K562 (cell line): ENCODE data around the gene PLA2G15. TPM values are rescaled to one million over a fixed set of nuclear protein-coding genes. Genes with fewer than 3 reads are reported as not detected.

Experiments used
- ATAC-seq: fragments of 200-7000 bp; cut with Tn5 transposase; 3 replicates; pipeline ENCODE4 v1.9.1; 2020; ENCODE audit warnings: moderate library complexity
- BruUV-seq: library from RNA; stranded (reverse); fragments of 400-500 nt; replicated peaks from 2 replicates; lab custom pipeline; 2021; lab: Mats Ljungman, UMichigan
- CTCF ChIA-PET: fragments of 300-600 bp; formaldehyde crosslinking; extraction: SDS; loops from one replicate; lab custom pipeline; 2021; ENCODE audit warnings: low intra/inter-chr PET ratio; lab: Yijun Ruan, JAX
- POLR2A ChIA-PET: fragments of 300-600, 350-650 bp; sonication (Branson Sonifier 250); formaldehyde crosslinking; extraction: SDS; loops from one replicate; lab custom pipeline; 2021; ENCODE audit warnings: antibody characterized with exemption, inconsistent platforms; lab: Yijun Ruan, JAX
- DNase-seq, 4 experiments: peaks; one replicate each; pipeline versions ENCODE4 v3.0.0 to v3.0.0-alpha.2; 2011 to 2018; ENCODE audit warnings: low spot score in 3 of 4, mixed read lengths in 3 of 4; ENCODE audit errors: extremely low read depth in 1 of 4
- FAIRE-seq: peaks from 2 replicates; lab custom pipeline; 2011; peaks lifted over from hg19 to GRCh38; lab: Jason Lieb, UNC
- H2AFZ ChIP-seq: 2 replicates; pipeline ENCODE4 v1.6.0; 2011; ENCODE audit warnings: low read depth, low read length, control low read depth, inconsistent platforms
- H3K27ac ChIP-seq: fragments of 200-600 bp; 3 replicates; pipeline ENCODE4 v1.8.0; 2011; ENCODE audit warnings: low read depth, mild to moderate bottlenecking, control low read depth, inconsistent platforms, low read length, moderate library complexity, mixed read lengths; ENCODE audit errors: extremely low read depth
- H3K27me3 ChIP-seq, 2 experiments: fragments of 300-600 bp in 1 of 2; 2 replicates in 1 of 2; 3 replicates in 1 of 2; pipeline versions ENCODE4 v1.6.0 to v1.8.0; 2011; ENCODE audit warnings: inconsistent platforms in 2 of 2, low read length in 2 of 2, mild to moderate bottlenecking in 1 of 2, mixed read lengths in 1 of 2, moderate library complexity in 1 of 2; ENCODE audit not compliant: control insufficient read depth in 2 of 2, insufficient read depth in 2 of 2
- H3K36me3 ChIP-seq: fragments of 300-600 bp; 3 replicates; pipeline ENCODE4 v1.8.0; 2011; ENCODE audit warnings: mild to moderate bottlenecking, low read length, inconsistent platforms; ENCODE audit not compliant: control insufficient read depth, insufficient read depth
- H3K4me1 ChIP-seq, 2 experiments: fragments of 200-600 bp in 1 of 2; replicated peaks in 1 of 2; 2 replicates in 1 of 2; 3 replicates in 1 of 2; pipeline versions ENCODE4 v1.5.1 to v1.8.0; 2011; ENCODE audit warnings: inconsistent platforms in 2 of 2, low read length in 2 of 2, mild to moderate bottlenecking in 1 of 2, mixed read lengths in 1 of 2, moderate library complexity in 1 of 2; ENCODE audit not compliant: control insufficient read depth in 2 of 2, insufficient read depth in 2 of 2
- H3K4me2 ChIP-seq: 2 replicates; pipeline ENCODE4 v1.6.1; 2011; ENCODE audit warnings: low read length, control low read depth, inconsistent platforms, mixed read lengths; ENCODE audit not compliant: insufficient read depth
- H3K4me3 ChIP-seq: fragments of 200-600 bp; sonication (generic), shearing (Covaris generic); 2 replicates; pipeline ENCODE4 v1.5.1; 2016; ENCODE audit warnings: control low read depth, inconsistent platforms
- H3K79me2 ChIP-seq: fragments of 200-600 bp; 3 replicates; pipeline ENCODE4 v1.8.0; 2011; ENCODE audit warnings: low read length, inconsistent platforms; ENCODE audit not compliant: control insufficient read depth, insufficient read depth
- H3K9ac ChIP-seq, 2 experiments: 2 replicates each; pipeline versions ENCODE4 v1.6.0 to v1.6.1; 2011; ENCODE audit warnings: low read depth in 2 of 2, low read length in 2 of 2, control low read depth in 1 of 2, inconsistent platforms in 1 of 2, mild to moderate bottlenecking in 1 of 2, mixed read lengths in 1 of 2; ENCODE audit not compliant: insufficient read depth in 1 of 2
- H3K9me1 ChIP-seq: one replicate; pipeline ENCODE4 v1.6.0; 2011; ENCODE audit warnings: inconsistent platforms, mild to moderate bottlenecking, low read length, moderate library complexity; ENCODE audit not compliant: control insufficient read depth, insufficient read depth
- H3K9me3 ChIP-seq: replicated peaks from 2 replicates; pipeline ENCODE4 v1.5.1; 2011; ENCODE audit warnings: low read depth, low read length, inconsistent platforms; ENCODE audit not compliant: control insufficient read depth, insufficient read depth
- H4K20me1 ChIP-seq: replicated peaks from 2 replicates; pipeline ENCODE4 v1.6.1; 2011; ENCODE audit warnings: low read length, inconsistent platforms, mixed read lengths; ENCODE audit not compliant: control insufficient read depth, insufficient read depth
- CAMTA2 ChIP-seq: fragments of 250-450 bp; sonication (Bioruptor Pico); conservative IDR thresholded peaks from 2 replicates; pipeline ENCODE4 v1.5.1; 2022
- CBX5 ChIP-seq: IDR thresholded peaks from 2 replicates; pipeline ENCODE4 v1.6.1; 2014; ENCODE audit warnings: low read depth, borderline replicate concordance
- HNRNPL ChIP-seq: fragments of 200-400 bp; formaldehyde crosslinking; IDR thresholded peaks from 2 replicates; pipeline ENCODE4 v1.6.1; 2017; ENCODE audit warnings: low read depth, mild to moderate bottlenecking, low read length
- KAT2B ChIP-seq: IDR thresholded peaks from one replicate; pipeline ENCODE4 v1.6.1; 2012; ENCODE audit warnings: low read depth, mild to moderate bottlenecking, control low read depth, inconsistent platforms, low read length, moderate library complexity
- NEUROD1 ChIP-seq: fragments of 150-350 bp; IDR thresholded peaks from 2 replicates; pipeline ENCODE4 v1.6.1; 2014; ENCODE audit warnings: borderline replicate concordance, low read length, low read depth; ENCODE audit not compliant: partially characterized antibody
- PCBP1 ChIP-seq: fragments of 200-400 bp; formaldehyde crosslinking; IDR thresholded peaks from 2 replicates; pipeline ENCODE4 v1.6.1; 2018; ENCODE audit warnings: mild to moderate bottlenecking, low read depth, low read length; ENCODE audit not compliant: poor library complexity, severe bottlenecking
- POLR2G ChIP-seq: fragments of 200-400 bp; formaldehyde crosslinking; IDR thresholded peaks from 2 replicates; pipeline ENCODE4 v1.6.1; 2017; ENCODE audit warnings: low read depth, mild to moderate bottlenecking, antibody characterized with exemption, low read length, moderate library complexity
- RBM22 ChIP-seq: fragments of 200-400 bp; formaldehyde crosslinking; IDR thresholded peaks from 2 replicates; pipeline ENCODE4 v1.6.1; 2018; ENCODE audit warnings: low read length, low read depth; ENCODE audit not compliant: poor library complexity, severe bottlenecking
- SAP30 ChIP-seq: fragments of 200-600 bp; sonication (generic); IDR thresholded peaks from 2 replicates; pipeline ENCODE4 v1.6.1; 2012; ENCODE audit warnings: borderline replicate concordance, low read depth, mild to moderate bottlenecking, moderate library complexity, low read length, control low read depth, inconsistent platforms; ENCODE audit not compliant: insufficient read depth, poor library complexity, severe bottlenecking
- SRSF7 ChIP-seq: fragments of 200-400 bp; formaldehyde crosslinking; optimal IDR thresholded peaks from 2 replicates; pipeline ENCODE3; 2017; ENCODE audit warnings: mild to moderate bottlenecking, low read depth, low read length
- TFAM ChIP-seq: fragments of 250-450 bp; sonication (Bioruptor Pico); conservative IDR thresholded peaks from 2 replicates; pipeline ENCODE4 v1.5.0; 2021; ENCODE audit warnings: mild to moderate bottlenecking, moderate library complexity
- U2AF1 ChIP-seq: fragments of 200-400 bp; formaldehyde crosslinking; optimal IDR thresholded peaks from 2 replicates; pipeline ENCODE3; 2017; ENCODE audit warnings: mild to moderate bottlenecking, low read depth, low read length, moderate library complexity
- ZNF589 ChIP-seq: fragments of 200-800 bp; sonication (Bioruptor generic); IDR thresholded peaks from 2 replicates; pipeline ENCODE4 v1.6.1; 2016; ENCODE audit warnings: low read depth, missing genetic modification characterization, missing compliant biosample characterization
- WGBS: fragments of 100-300 bp; shearing (Covaris generic); methylation state at CpG from one replicate; pipeline ENCODE4 v1.1.6; 2016; ENCODE audit warnings: low coverage, mixed read lengths; ENCODE audit not compliant: insufficient coverage; ENCODE audit errors: missing lambda C conversion rate; 5-methylcytosine and 5-hydroxymethylcytosine counted together
- in situ Hi-C: fragments of 300-500 bp; cut with MboI; formaldehyde crosslinking; loops from 4 replicates; pipeline ENCODE4 v1.15.0; 2018; ENCODE audit warnings: inconsistent platforms, mixed read lengths
- intact Hi-C: fragments of 100-400 bp; cut with micrococcal nuclease; formaldehyde crosslinking; loops from 2 replicates; pipeline ENCODE4 v1.14.2; 2022
- polyA plus RNA-seq, 8 experiments: library from polyadenylated mRNA; depleted of rRNA in 4 of 8; stranded (reverse) in 5 of 8; unstranded in 3 of 8; fragments of >200 nt; fragmentation: Nextera tagmentation in 2 of 8; fragmentation: Illumina TruSeq in 1 of 8; extraction: Ambion mirVana in 2 of 8; extraction: Trizol in 1 of 8; gene quantifications; 2 replicates each; pipeline versions ENCODE4 v1.2.1 to v1.2.3, GENCODE V29; 2011 to 2014; ENCODE audit warnings: inconsistent platforms in 1 of 8, missing spikeins in 1 of 8
- total RNA-seq, 7 experiments: library from RNA; depleted of rRNA in 6 of 7; stranded (reverse); fragments of >200 nt in 6 of 7; fragmentation: Illumina TruSeq in 2 of 7; extraction: Trizol in 2 of 7; gene quantifications; 2 replicates each; pipeline versions ENCODE4 v1.2.1 to v1.2.3, GENCODE V29; 2011 to 2021; ENCODE audit warnings: low replicate concordance in 1 of 7
- TF ChIP-seq, protein P1 (sequence below): fragments of 250-450 bp; sonication (Bioruptor Pico); IDR thresholded peaks from 2 replicates; pipeline ENCODE4 v1.5.0; 2022; ENCODE audit warnings: mild to moderate bottlenecking
- TF ChIP-seq, protein P2 (sequence below): sonication (generic); formaldehyde crosslinking; IDR thresholded peaks from 2 replicates; pipeline ENCODE4 v1.8.1; 2023; ENCODE audit warnings: mild to moderate bottlenecking, missing genetic modification reagents
- TF ChIP-seq, protein P3 (sequence below): fragments of 450-650 bp; IDR thresholded peaks from 2 replicates; pipeline ENCODE4 v1.6.1; 2014; ENCODE audit warnings: low read depth, mild to moderate bottlenecking, moderate library complexity, borderline replicate concordance

The PLA2G15 gene
- total and polyA plus RNA-seq, 9 of the 15 experiments (the other 6 are each of a cell fraction or from before 2014, with no cell fraction given) = 0.42 to 8.6 (median 4.8) TPM

DNA sequence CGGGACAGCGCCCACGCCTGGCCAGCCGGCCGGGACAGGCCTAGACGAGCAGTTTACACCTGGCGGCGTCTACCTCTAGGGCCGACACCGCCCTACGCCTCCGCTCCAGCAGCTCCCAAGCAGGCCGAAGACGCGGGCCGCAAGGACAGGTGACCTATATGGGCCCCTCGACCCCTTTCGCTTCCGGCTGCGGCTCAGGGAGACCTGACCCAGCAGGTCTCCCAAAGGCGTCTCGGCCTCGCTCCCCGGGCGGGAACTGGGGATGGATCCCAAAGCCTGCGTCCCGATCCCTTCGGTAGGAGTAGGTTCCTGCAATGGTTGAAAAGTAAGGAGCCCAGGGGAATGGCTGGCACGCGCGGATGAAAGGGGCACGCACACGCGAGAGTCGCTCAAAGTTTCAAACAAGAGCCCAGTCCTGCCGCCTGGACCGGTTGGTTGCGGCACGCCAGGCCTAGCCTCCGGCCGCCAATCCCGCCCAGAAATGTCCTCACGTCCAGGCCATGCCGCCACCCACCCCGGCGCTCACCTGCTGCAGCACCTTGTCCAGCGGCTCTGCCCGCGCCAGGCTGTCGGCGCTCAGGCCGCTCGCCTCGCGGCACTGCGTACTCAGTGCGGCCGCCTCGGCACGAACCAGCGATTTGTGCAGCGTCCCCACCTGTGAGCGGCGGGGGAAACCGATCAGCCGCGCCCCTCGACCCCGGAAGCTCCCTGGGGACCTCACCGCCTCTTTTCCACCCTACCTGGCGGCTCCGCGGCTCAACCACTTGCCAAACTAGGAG, 9.9 kb upstream of the PLA2G15 start:
- ATAC-seq = no peak
- ChIA-PET CTCF (no interaction called here), POLR2A (no interaction called here)
- H3K9me3 ChIP-seq = peaks cover 7% of the 10 kb centered on the region
- TF ChIP-seq TFAM (no peak), RBM22 (peak; percentile 71), HNRNPL (no peak), CAMTA2 (CRISPR knock-in tag) (no peak), SAP30 (no peak), SRSF7 (no peak), POLR2G (peak; percentile 58), CBX5 (no peak), NEUROD1 (no peak), PCBP1 (peak; percentile 25), KAT2B (no peak), U2AF1 (no peak), ZNF589 (CRISPR knock-in tag) (no peak)
- TF ChIP-seq, protein P1, sequence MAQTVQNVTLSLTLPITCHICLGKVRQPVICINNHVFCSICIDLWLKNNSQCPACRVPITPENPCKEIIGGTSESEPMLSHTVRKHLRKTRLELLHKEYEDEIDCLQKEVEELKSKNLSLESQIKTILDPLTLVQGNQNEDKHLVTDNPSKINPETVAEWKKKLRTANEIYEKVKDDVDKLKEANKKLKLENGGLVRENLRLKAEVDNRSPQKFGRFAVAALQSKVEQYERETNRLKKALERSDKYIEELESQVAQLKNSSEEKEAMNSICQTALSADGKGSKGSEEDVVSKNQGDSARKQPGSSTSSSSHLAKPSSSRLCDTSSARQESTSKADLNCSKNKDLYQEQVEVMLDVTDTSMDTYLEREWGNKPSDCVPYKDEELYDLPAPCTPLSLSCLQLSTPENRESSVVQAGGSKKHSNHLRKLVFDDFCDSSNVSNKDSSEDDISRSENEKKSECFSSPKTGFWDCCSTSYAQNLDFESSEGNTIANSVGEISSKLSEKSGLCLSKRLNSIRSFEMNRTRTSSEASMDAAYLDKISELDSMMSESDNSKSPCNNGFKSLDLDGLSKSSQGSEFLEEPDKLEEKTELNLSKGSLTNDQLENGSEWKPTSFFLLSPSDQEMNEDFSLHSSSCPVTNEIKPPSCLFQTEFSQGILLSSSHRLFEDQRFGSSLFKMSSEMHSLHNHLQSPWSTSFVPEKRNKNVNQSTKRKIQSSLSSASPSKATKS (CRISPR knock-in tag) = no peak
- TF ChIP-seq, protein P2, sequence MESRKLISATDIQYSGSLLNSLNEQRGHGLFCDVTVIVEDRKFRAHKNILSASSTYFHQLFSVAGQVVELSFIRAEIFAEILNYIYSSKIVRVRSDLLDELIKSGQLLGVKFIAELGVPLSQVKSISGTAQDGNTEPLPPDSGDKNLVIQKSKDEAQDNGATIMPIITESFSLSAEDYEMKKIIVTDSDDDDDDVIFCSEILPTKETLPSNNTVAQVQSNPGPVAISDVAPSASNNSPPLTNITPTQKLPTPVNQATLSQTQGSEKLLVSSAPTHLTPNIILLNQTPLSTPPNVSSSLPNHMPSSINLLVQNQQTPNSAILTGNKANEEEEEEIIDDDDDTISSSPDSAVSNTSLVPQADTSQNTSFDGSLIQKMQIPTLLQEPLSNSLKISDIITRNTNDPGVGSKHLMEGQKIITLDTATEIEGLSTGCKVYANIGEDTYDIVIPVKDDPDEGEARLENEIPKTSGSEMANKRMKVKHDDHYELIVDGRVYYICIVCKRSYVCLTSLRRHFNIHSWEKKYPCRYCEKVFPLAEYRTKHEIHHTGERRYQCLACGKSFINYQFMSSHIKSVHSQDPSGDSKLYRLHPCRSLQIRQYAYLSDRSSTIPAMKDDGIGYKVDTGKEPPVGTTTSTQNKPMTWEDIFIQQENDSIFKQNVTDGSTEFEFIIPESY (CRISPR knock-in tag) = peak; percentile 91
- TF ChIP-seq, protein P3, sequence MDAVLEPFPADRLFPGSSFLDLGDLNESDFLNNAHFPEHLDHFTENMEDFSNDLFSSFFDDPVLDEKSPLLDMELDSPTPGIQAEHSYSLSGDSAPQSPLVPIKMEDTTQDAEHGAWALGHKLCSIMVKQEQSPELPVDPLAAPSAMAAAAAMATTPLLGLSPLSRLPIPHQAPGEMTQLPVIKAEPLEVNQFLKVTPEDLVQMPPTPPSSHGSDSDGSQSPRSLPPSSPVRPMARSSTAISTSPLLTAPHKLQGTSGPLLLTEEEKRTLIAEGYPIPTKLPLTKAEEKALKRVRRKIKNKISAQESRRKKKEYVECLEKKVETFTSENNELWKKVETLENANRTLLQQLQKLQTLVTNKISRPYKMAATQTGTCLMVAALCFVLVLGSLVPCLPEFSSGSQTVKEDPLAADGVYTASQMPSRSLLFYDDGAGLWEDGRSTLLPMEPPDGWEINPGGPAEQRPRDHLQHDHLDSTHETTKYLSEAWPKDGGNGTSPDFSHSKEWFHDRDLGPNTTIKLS = no peak
- H3K4me3 ChIP-seq = no peak overlapping the region
- no peaks in the 10 kb centered on the region for H3K27me3 ChIP-seq
- peaks cover 0 to 19% of the 10 kb centered on the region in 2 experiments; a peak in 1 of 5 replicates for H3K4me1 ChIP-seq
- H2AFZ ChIP-seq = no peak overlapping the region
- no peak for FAIRE-seq
- intact Hi-C loops = no loop called here
- peaks cover 15% of the 10 kb centered on the region; the same call in 2 of the 3 replicates for H3K36me3 ChIP-seq
- H4K20me1 ChIP-seq = no peaks in the 10 kb centered on the region; the same call in 1 of the 2 replicates
- H3K27ac ChIP-seq = no peak overlapping the region
- no peak for DNase-seq
- H3K4me2 ChIP-seq = no peak overlapping the region
- in situ Hi-C loops = no loop called here
- BruUV-seq = no TSS peak
- no peaks in the 10 kb centered on the region for H3K79me2 ChIP-seq
- 97% methylated on average over 34 of the region's 73 CpGs for WGBS
- H3K9me1 ChIP-seq = no peaks in the 10 kb centered on the region
- H3K9ac ChIP-seq = no peak overlapping the region
